HEK293 (cell line): ENCODE data around the gene TOP3B.

Experiments
- CTCF ChIP-seq: fragments of 450-650 bp; formaldehyde crosslinking; IDR thresholded peaks from 2 replicates; pipeline ENCODE4 v1.5.1; 2016; ENCODE audit warnings: missing biosample characterization, missing genetic modification characterization
- HOXA7 ChIP-seq: sonication (generic); formaldehyde crosslinking; IDR thresholded peaks from 2 replicates; pipeline ENCODE4 v1.8.1; 2022; ENCODE audit warnings: missing genetic modification reagents, borderline replicate concordance
- SETDB1 ChIP-seq: IDR thresholded peaks from one replicate; pipeline ENCODE4 v1.6.1; 2017; ENCODE audit warnings: mild to moderate bottlenecking, low read length, moderate library complexity, mixed read lengths; ENCODE audit not compliant: insufficient read length
- ZBTB44 ChIP-seq: fragments of 450-650 bp; IDR thresholded peaks from 2 replicates; pipeline ENCODE4 v1.5.1; 2018; ENCODE audit warnings: missing biosample characterization, mild to moderate bottlenecking, missing genetic modification characterization
- ZNF114 ChIP-seq: fragments of 450-650 bp; formaldehyde crosslinking; IDR thresholded peaks from 2 replicates; pipeline ENCODE4 v1.5.0; 2017; ENCODE audit warnings: missing biosample characterization, missing genetic modification characterization
- ZNF148 ChIP-seq: fragments of 450-650 bp; formaldehyde crosslinking; IDR thresholded peaks from 2 replicates; pipeline ENCODE4 v1.5.0; 2017; ENCODE audit warnings: missing biosample characterization, missing genetic modification characterization, borderline replicate concordance
- ZNF174 ChIP-seq: fragments of 450-650 bp; formaldehyde crosslinking; IDR thresholded peaks from 2 replicates; pipeline ENCODE4 v1.5.0; 2017; ENCODE audit warnings: missing biosample characterization, mild to moderate bottlenecking, missing genetic modification characterization
- ZNF184 ChIP-seq: fragments of 450-650 bp; IDR thresholded peaks from 2 replicates; pipeline ENCODE4 v1.5.1; 2018; ENCODE audit warnings: missing biosample characterization, mild to moderate bottlenecking, missing genetic modification characterization
- ZNF302 ChIP-seq: fragments of 450-650 bp; formaldehyde crosslinking; IDR thresholded peaks from 2 replicates; pipeline ENCODE4 v1.5.1; 2016; ENCODE audit warnings: missing biosample characterization, missing genetic modification characterization, low read depth
- ZNF510 ChIP-seq: fragments of 450-650 bp; formaldehyde crosslinking; IDR thresholded peaks from 2 replicates; pipeline ENCODE4 v1.5.1; 2018; ENCODE audit warnings: mild to moderate bottlenecking, missing genetic modification characterization, missing biosample characterization; ENCODE audit not compliant: insufficient replicate concordance
- ZNF530 ChIP-seq: fragments of 450-650 bp; formaldehyde crosslinking; IDR thresholded peaks from 2 replicates; pipeline ENCODE4 v1.5.1; 2016; ENCODE audit warnings: low read depth, missing biosample characterization, missing genetic modification characterization
- ZNF639 ChIP-seq: fragments of 450-650 bp; formaldehyde crosslinking; IDR thresholded peaks from 2 replicates; pipeline ENCODE4 v1.5.1; 2016; ENCODE audit warnings: missing biosample characterization, missing genetic modification characterization
- ZNF704 ChIP-seq: fragments of 450-650 bp; formaldehyde crosslinking; IDR thresholded peaks from 2 replicates; pipeline ENCODE4 v1.5.1; 2016; ENCODE audit warnings: missing biosample characterization, missing genetic modification characterization
- ZSCAN5A ChIP-seq: fragments of 450-650 bp; formaldehyde crosslinking; IDR thresholded peaks from 2 replicates; pipeline ENCODE4 v1.5.1; 2016; ENCODE audit warnings: missing biosample characterization, missing genetic modification characterization

- TF ChIP-seq SETDB1 (no peak), ZNF114 (tag by site-specific recombination) (no peak), ZNF639 (no peak), ZBTB44 (tag by site-specific recombination) (no peak), CTCF (tag by site-specific recombination) (no peak), ZNF302 (tag by site-specific recombination) (no peak), ZNF530 (tag by site-specific recombination) (no peak), ZNF174 (tag by site-specific recombination) (no peak), ZNF184 (tag by site-specific recombination) (no peak), ZNF148 (no peak), ZNF704 (tag by site-specific recombination) (no peak), HOXA7 (no peak), ZSCAN5A (tag by site-specific recombination) (no peak), ZNF510 (tag by site-specific recombination) (no peak)
Measured at GRCh38 chr22:21994881-21995444, 12.4 kb upstream of the TOP3B start.
